NCI-H2196 (cell line): Measurements from ENCODE around the gene TAC1.
"Not testable (repeated sequence)": the region's sequence is repeated elsewhere in the genome, so short reads cannot be mapped to it uniquely, and the experiment has no call there.

Source experiments
- DNase-seq: peaks from one replicate; lab custom pipeline; 2025; ENCODE audit not compliant: unreplicated experiment; lab: John Stamatoyannopoulos, UW

Gene TAC1, protein sequence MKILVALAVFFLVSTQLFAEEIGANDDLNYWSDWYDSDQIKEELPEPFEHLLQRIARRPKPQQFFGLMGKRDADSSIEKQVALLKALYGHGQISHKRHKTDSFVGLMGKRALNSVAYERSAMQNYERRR

DNA sequence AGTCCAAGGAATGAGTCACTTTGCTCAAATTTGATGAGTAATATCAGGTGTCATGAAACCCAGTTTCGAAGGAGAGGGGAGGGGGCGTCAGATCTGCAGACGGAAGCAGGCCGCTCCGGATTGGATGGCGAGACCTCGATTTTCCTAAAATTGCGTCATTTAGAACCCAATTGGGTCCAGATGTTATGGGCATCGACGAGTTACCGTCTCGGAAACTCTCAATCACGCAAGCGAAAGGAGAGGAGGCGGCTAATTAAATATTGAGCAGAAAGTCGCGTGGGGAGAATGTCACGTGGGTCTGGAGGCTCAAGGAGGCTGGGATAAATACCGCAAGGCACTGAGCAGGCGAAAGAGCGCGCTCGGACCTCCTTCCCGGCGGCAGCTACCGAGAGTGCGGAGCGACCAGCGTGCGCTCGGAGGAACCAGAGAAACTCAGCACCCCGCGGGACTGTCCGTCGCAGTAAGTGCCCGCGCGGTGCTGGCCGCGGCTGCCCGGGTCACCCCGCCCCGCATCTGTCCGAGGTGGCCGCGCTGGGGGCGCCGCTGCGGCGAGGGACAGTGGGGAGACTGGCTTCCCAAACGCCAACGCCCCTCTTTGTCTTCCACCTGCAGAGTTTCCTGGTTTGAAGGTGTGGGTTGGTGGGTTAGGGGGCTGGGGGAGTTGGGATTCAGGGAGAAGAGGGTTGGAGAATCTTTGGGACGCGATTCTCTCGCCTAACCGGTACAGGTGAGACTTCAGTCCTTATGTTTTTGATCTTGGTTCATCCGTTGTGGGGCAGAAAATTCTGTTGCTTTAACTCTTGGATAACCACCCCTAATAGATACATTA, at the start of gene TAC1:
TSS of gene TAC1 (plus strand) at position 351 of the 829 bp plus-strand sequence. CDS start 527 bp downstream, outside the sequence.
- DNase-seq, result no peak

DNA sequence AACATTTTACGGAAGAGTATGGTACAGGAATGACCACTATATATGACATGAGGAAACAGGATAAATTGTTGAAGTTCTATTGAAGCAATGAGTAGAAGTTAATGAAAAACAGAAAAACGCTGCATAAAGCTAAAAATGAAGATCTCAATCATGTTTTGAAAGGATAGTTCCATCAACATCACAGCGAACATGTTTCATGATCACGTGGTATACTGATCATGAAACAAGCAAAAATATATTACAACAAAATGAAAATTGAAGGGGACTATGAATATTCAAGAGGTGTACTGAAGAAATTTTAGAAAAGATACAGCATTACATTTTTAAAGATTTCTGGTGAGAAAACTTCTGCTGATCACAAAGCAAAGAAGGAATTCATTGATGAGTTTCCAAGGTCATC, 45.9 kb upstream of the TAC1 start:
- DNase-seq, result no peak

DNA sequence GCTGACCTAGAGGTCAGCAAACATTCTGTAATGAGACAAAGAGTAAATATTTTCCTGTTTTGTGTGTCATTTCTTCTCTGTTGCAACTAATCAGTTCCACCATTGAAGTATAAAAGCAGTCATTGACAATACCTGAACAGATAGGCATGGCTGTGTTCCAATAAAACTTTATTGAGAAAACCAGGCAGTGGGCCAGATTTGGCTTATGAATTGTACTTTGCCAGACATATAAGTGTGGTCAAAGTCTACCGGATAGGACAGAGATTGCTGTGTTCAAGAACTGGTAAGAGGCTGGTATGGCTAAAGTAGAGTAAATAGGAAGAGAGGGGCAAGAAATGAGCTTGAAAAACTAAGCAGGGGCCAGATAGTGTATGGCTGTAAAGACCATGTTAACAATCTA, 38.3 kb upstream of the TAC1 start:
- DNase-seq, result no peak

DNA sequence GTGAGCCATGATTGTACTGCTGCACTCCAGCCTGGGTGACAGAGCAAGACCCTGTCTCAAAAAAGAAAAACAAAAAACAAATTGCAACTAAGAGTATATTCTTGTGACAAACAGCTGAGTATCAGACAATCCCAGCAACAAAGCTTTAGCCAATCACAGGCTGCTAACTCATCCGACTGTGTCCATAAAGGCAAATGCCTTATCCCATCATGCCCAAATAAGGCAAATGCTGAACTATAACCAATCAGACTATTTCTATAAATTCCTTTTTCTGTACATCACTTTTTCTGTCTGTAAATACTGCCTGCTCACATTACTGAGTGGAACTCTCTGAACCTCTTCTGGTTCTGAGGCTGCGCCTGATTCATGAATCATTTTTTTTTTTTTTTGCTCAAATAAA, 37.5 kb upstream of the TAC1 start:
- no peak for DNase-seq

DNA sequence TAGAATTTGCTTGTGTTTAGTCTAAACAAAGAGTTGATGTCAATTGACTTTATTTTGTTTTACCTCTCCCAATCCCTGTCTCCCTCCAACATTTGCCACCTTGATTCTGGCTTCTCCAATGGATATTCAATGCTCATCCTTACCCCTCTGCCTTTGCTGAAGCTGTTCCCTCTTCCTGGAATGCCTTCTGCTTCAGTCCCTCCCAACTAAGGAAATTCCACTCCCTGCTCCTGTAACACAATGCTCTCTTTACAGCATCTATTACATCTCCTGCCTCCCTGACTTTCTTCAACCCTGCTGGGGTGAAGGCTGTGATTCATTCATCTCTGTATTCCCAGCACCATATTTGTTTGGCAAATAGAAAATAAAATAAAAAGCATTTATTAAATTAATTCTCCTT, 34.5 kb upstream of the TAC1 start:
- no peak for DNase-seq

DNA sequence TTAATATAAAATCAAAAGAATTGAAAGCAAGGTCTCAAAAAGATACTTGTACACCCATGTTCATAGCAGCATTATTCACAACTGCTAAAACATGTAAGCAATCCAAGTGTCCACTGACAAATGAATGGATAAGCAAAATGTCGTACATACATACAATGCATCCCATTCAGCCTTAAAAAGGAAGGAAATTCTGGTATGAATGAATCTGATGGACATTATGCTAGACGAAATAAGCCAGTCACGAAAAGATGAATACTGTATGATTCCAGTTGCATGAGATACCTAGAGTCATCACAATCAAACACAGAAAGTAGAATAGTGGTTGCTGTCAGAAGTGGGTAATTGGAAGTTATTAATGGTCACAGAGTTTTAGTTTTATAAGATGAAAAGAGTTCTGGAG, 9.5 kb upstream of the TAC1 start:
- DNase-seq, result no peak

DNA sequence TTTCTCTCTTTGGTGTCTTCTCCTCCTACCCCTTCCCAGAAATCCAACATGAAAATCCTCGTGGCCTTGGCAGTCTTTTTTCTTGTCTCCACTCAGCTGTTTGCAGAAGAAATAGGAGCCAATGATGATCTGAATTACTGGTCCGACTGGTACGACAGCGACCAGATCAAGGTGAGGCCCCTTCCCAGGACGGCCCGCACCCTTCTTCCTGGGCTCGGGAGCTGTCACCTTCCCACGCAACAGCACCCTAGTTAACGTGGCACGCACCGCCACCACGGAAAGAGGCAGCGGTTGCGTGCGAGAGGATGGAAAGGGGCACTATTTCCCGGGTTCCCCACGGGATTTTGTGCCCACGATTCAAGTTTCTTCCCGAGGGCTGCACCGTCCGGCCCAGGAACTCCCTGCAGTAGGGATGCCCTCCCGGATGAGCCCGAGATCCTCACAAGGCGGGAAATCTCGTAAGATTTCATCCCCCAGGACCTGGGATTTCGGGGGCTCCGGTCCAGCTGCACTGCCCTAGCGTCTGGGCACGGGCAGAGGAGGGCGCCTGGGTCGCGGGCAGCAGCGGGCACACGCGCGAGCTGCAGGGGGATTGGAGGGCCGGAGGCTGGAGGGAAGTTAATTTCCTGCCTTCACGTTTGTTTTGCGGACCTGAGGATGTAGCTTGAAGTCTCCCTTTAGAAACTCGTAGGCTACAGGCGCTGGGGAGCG, 834 bp downstream of the TAC1 start:
- DNase-seq, result no peak

DNA sequence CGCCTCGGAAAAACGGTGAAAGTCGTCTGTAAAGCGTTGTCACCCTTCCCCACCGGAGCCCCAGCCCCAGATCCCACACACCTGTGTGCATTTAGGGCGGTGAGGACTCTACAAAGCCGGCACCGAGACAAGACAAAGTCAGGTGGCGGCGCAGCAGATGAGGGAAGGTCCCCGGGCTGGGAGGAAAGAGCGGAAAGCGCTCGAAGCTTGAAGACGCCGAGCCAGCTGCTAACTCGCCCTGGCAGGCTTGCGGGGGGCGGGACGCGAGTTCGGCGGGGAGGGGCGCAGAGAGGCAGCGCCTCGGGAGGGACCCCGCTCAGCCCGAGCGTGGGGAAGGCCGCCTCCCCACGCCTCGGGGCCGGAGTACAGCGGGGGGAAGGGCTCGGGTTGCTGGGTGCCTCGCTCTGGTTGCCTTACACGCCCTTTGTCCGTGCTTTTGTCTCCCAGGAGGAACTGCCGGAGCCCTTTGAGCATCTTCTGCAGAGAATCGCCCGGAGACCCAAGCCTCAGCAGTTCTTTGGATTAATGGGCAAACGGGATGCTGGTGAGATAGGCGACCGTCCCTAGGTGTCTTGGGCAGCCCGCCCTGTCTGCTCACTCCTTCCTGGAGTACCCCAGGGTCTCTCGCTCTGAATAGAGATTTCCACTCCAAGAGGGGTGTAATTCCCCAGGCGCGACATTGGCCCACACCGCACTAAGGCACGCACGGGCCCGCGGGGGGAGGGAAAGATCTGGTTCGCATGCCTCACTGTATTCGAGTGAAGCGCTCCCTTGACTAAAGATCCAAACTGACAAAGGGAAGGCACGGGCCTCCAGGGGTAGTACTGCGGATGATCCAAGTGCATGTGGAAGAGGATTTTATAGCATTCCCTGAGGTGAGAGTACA, 1.6 kb downstream of the TAC1 start:
- no peak for DNase-seq

DNA sequence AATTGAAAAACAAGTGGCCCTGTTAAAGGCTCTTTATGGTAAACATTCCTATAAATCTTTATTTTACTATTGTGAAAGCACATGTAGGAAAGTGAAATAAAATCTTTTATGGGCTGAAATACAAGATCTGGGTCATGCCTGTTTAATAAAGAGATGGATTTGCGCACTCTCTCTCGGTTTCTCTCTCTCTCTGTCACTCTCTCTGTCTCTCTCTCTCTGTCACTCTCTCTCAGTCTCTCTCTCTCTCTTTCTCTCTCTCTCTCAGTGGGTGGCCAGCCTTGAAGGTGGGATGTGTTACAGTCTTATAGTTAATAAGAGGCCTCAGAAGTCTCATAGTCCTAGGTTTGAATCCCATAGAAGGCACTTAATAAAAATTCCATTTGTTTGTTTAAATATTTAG, 2.4 kb downstream of the TAC1 start:
- no peak for DNase-seq

DNA sequence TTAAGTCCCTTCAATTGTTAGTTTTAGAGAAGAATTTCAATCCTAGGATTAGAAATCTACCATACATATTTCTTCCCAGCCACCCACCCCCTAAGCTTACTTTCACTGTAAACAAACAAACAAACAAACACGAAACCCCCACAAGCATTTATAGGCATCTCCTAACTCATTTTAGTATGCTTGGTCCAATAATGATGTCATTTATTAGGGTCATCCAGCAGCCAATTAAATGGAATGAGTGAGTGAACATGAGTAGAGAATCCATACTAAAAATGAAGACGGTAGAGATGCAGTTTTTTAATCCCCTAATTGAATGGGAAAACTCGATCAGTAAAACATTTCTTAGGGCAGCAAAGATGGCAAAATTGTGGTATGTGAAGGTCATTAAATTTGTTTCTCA, 3.2 kb downstream of the TAC1 start:
- no peak for DNase-seq

DNA sequence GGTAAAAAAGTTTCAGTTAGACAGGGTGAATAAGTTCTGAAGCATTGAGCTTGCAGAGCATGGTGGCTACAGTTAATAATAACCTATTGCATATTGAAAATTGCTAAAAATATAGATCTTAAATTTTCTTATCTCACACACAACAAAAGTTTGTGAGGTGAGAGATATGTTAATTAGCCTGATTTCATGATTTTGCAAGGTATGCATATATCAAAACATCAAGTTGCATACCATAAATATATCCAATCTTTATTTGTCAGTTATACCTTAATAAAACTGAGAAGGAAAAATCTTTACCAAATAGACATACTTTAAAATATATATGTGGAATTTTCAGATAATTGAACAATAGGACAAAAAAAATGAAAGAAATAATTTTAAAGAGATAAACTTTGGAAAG, 16.6 kb downstream of the TAC1 start:
- DNase-seq, result no peak

DNA sequence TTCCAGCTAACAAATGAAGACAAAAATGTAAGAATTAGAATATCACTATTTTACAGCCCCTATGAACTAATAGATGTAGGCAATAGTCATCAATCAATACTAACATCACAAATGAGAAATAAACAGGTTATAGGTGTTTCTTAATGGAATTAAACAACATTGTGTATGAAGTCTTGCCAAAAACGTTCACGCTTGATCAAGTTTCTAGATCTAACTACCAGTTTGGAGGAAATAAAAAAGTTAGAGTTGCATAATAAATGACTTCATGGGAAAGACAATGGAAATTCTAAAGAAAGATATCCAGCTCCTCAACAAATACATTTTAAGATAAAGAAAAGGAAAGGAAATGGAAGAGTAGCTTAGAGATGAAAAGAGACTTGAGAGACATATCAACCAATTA, 19.7 kb downstream of the TAC1 start:
- DNase-seq, result no peak

DNA sequence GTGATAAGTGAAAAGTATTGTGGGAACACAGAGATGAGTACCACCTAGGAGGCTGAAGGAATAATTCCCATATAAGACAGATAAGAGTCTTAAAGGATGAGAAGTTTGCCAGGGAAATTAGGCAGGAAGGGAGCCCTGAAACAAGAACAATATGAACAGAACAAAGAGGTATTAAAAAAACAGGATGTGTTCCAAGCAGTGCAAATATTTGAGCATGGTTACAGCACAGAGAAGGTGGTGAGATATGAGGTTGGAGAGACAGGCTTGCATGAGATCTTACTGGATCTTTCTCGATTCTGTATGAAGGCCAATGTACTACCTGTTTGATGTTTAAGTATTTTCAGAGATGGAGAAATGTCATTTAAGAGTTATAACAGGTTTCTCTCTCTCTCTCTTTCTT, 20.3 kb downstream of the TAC1 start:
- no peak for DNase-seq

DNA sequence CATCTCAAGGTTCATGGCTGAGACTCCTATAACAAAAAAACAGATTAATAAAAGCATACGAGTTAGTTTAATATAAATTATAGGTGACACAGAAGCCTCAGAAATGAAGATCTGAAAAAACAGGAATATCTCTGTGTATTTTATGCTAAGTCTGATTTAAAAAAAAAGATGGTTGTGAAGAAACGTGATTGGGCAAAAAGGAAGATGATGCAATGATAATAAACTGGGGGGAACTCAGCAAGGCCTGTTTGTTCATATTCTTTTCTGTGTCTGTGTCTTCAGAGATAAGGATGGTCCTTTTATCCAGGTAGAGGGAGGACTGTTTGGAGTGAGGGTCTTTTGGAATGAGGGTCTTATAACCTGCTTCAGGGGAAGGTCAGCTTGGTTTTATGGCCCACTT, 25.9 kb downstream of the TAC1 start:
- DNase-seq, result no peak

DNA sequence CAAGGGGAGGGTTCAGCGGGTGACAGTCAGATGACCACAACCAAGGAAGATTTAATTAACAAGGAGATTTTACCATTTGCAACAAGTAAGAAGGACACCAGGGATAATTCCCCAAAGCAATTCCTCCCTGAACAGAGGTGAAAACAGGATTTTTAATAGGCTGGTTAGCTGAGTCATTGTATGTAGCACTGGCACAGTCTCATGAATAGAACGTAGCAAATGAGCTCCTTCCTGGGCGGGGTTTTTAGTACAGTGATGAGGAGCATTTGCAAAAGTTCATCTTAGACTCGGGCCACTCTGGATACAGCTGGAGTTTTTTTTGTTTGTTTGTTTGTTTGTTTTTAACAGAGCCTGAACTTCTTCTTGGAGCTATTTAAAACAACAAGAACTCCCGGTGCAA, 39.0 kb downstream of the TAC1 start:
- no peak for DNase-seq

DNA sequence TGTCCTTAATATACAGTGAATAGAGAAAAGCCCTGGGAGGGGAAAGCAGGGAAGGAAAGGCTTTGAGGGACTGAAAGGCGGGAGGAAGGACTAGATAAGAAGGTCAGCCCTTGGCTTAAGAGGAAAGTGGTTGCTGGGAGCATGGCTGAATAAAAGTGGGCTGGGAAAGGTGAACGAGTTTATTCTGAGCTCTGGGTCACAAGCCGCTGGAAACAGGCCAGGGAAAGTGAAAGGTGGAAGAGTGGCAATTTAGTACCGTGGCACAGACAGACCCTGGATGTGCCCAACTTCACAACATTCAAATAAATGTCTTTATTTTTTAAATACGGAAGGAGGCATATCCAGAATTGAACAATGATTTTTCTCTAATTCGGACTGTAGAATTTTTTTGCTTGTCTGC, 39.7 kb downstream of the TAC1 start:
- DNase-seq, result no peak

DNA sequence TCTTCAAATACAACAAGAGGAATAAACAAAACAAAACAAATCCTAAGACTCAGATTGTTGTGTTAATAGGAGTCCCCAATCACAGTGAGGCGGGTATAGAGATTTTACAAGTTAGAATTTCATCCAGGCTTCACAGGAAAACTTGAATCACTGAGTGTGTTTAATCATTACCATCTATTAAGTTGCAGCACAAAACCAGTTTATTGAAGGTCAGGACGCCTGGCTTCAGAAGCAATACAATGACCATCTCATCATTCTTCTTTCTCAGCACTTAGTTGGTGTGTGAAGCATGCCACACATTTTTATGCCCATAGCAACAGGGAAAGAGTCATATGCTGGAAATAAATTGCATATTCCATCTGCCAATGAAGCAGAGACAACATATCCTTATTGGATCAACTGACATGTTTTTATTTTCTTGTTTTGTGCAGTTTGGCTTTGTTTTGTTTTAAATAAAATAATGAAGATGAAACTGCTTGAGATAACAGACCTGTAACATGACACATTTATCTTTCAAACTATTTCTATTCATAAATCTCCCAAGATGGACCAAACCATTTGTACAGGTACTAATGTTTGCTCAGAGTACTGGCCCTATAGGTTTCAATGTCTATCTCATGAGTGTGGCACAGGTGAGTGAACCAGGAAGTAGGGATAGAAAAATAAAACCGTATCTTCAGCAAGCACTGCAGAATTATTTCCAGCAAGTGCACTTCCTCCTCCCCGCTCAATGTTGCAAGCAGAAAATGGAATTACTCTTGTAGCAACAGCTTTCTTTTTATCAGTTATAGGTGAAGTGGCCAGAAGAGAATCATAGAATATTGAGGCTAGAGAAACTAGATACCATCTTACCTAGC, 40.4 kb downstream of the TAC1 start:
- DNase-seq, result no peak

DNA sequence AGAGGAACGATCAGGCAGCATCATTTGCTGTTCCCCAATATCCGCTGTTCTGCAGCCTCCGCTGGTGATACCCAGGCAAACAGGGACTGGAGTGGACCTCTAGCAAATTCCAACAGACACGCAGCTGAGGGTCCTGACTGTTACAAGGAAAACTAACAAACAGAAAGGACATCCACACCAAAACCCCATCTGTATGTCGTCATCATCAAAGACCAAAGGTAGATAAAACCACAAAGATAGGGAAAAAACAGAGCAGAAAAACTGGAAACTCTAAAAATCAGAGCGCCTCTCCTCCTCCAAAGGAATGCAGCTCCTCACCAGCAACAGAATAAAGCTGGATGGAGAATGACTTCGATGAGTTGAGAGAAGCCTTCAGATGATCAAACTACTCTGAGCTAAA, 54.5 kb downstream of the TAC1 start:
- not testable (repeated sequence) for DNase-seq
